K562 (cell line): ENCODE results near the gene SOS1. TPM values are rescaled to one million over a fixed set of nuclear protein-coding genes. Genes with fewer than 3 reads are reported as not detected.

Experiments used
- CTCF ChIP-seq, 3 experiments: IDR thresholded peaks in 2 of 3; conservative IDR thresholded peaks in 1 of 3; 2 replicates each; pipeline ENCODE4 v1.5.1; 2011 to 2012; ENCODE audit warnings: low read length in 3 of 3, mild to moderate bottlenecking in 3 of 3, control low read depth in 2 of 3, improper control_type of control experiment in 1 of 3, inconsistent platforms in 1 of 3, low read depth in 1 of 3, mixed read lengths in 1 of 3, moderate library complexity in 1 of 3; ENCODE audit not compliant: insufficient read depth in 2 of 3
- FIP1L1 ChIP-seq: fragments of 200-400 bp; formaldehyde crosslinking; IDR thresholded peaks from 2 replicates; pipeline ENCODE4 v1.6.1; 2018; ENCODE audit warnings: mild to moderate bottlenecking, low read depth, low read length; ENCODE audit not compliant: poor library complexity, severe bottlenecking
- SFPQ ChIP-seq: fragments of 200-400 bp; formaldehyde crosslinking; IDR thresholded peaks from 2 replicates; pipeline ENCODE4 v1.6.1; 2017; ENCODE audit warnings: mild to moderate bottlenecking, low read depth, low read length, moderate library complexity
- TAF9B ChIP-seq: fragments of 450-650 bp; IDR thresholded peaks from 2 replicates; pipeline ENCODE4 v1.6.1; 2018; ENCODE audit warnings: mild to moderate bottlenecking; ENCODE audit not compliant: partially characterized antibody
- USF1 ChIP-seq: sonication (generic); formaldehyde crosslinking; IDR thresholded peaks from 2 replicates; pipeline ENCODE4 v1.9.0; 2022; ENCODE audit warnings: mild to moderate bottlenecking, missing genetic modification reagents
- ZKSCAN3 ChIP-seq: fragments of 250-450 bp; sonication (Bioruptor Pico); IDR thresholded peaks from 2 replicates; pipeline ENCODE4 v1.4.0; 2020
- polyA plus RNA-seq, 8 experiments: library from polyadenylated mRNA; depleted of rRNA in 4 of 8; stranded (reverse) in 5 of 8; unstranded in 3 of 8; fragments of >200 nt; fragmentation: Nextera tagmentation in 2 of 8; fragmentation: Illumina TruSeq in 1 of 8; extraction: Ambion mirVana in 2 of 8; extraction: Trizol in 1 of 8; gene quantifications; 2 replicates each; pipeline versions ENCODE4 v1.2.1 to v1.2.3, GENCODE V29; 2011 to 2014; ENCODE audit warnings: inconsistent platforms in 1 of 8, missing spikeins in 1 of 8
- total RNA-seq, 7 experiments: library from RNA; depleted of rRNA in 6 of 7; stranded (reverse); fragments of >200 nt in 6 of 7; fragmentation: Illumina TruSeq in 2 of 7; extraction: Trizol in 2 of 7; gene quantifications; 2 replicates each; pipeline versions ENCODE4 v1.2.1 to v1.2.3, GENCODE V29; 2011 to 2021; ENCODE audit warnings: low replicate concordance in 1 of 7
- TF ChIP-seq, protein P1 (sequence below): sonication (generic); formaldehyde crosslinking; IDR thresholded peaks from 2 replicates; pipeline ENCODE4 v1.8.0; 2023; ENCODE audit warnings: mild to moderate bottlenecking, missing genetic modification reagents
- TF ChIP-seq, protein P2 (sequence below): fragments of 250-450 bp; sonication (Bioruptor Pico); IDR thresholded peaks from 2 replicates; pipeline ENCODE4 v1.4.0; 2020
- TF ChIP-seq, protein P3 (sequence below): fragments of 450-650 bp; formaldehyde crosslinking; IDR thresholded peaks from 2 replicates; pipeline ENCODE4 v1.4.0; 2020; ENCODE audit warnings: mild to moderate bottlenecking, moderate library complexity

SOS1 gene
- total and polyA plus RNA-seq, 9 of the 15 experiments (the other 6 are each of a cell fraction or from before 2014, with no cell fraction given) = 2.5 to 27.1 (median 16.3) TPM

DNA sequence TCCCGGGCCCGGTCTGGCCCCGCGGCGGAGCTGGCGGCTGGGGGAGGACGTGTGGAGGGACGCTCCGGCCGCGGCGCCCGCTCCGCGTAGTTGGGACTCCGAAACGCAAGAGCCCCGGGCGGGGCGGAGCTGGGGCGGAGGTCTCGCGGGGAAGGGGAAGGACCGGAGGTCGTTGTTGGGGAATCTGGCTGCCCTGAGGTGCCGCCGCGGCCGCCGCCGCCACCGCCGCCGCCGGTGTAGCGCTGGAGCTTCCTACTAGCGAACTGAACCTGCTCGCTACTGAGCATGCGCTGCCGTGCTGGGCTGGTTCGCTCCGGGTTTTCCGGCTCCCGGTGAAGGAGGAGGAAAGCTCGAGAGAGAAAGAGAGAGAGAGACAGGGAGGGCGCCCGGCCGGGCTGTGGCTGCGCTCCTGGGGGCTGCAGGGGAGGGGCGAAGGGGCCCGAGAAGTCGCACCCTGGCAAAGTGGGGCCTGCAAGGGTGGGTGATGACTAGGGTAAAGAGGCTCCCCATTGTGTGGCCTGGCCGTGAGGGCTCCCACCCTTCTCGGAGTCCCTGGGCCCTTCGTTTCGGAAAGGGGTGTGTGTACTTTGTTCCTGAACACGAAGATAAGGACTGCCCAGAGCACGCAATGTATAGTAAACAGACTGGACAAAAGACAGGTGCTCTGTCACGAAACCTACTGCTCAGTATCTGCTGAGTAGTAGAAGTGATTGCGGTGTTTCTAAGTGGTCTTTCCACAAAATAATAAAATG, at the start of gene SOS1 (continued):
- TF ChIP-seq SFPQ (no peak), CTCF (IDR thresholded peaks at IDR 0.05 in 2 of 3, conservative IDR thresholded peaks at IDR 0.05 in 1 of 3; ENCODE audit: insufficient read depth in 2 of 3, low read depth in 1 of 3, low read length in 3 of 3) (0 out of 6 replicates have a peak, but pooled peaks of 1 of the 3 experiments have one; percentile 1), FIP1L1 (peak; percentile 71), ZKSCAN3 (CRISPR knock-in tag) (no peak), TAF9B (peak; percentile 74), USF1 (CRISPR knock-in tag) (no peak)
- TF ChIP-seq, protein P1, sequence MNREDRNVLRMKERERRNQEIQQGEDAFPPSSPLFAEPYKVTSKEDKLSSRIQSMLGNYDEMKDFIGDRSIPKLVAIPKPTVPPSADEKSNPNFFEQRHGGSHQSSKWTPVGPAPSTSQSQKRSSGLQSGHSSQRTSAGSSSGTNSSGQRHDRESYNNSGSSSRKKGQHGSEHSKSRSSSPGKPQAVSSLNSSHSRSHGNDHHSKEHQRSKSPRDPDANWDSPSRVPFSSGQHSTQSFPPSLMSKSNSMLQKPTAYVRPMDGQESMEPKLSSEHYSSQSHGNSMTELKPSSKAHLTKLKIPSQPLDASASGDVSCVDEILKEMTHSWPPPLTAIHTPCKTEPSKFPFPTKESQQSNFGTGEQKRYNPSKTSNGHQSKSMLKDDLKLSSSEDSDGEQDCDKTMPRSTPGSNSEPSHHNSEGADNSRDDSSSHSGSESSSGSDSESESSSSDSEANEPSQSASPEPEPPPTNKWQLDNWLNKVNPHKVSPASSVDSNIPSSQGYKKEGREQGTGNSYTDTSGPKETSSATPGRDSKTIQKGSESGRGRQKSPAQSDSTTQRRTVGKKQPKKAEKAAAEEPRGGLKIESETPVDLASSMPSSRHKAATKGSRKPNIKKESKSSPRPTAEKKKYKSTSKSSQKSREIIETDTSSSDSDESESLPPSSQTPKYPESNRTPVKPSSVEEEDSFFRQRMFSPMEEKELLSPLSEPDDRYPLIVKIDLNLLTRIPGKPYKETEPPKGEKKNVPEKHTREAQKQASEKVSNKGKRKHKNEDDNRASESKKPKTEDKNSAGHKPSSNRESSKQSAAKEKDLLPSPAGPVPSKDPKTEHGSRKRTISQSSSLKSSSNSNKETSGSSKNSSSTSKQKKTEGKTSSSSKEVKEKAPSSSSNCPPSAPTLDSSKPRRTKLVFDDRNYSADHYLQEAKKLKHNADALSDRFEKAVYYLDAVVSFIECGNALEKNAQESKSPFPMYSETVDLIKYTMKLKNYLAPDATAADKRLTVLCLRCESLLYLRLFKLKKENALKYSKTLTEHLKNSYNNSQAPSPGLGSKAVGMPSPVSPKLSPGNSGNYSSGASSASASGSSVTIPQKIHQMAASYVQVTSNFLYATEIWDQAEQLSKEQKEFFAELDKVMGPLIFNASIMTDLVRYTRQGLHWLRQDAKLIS = peak; percentile 69; the same call in 1 of the 2 replicates
- TF ChIP-seq, protein P2, sequence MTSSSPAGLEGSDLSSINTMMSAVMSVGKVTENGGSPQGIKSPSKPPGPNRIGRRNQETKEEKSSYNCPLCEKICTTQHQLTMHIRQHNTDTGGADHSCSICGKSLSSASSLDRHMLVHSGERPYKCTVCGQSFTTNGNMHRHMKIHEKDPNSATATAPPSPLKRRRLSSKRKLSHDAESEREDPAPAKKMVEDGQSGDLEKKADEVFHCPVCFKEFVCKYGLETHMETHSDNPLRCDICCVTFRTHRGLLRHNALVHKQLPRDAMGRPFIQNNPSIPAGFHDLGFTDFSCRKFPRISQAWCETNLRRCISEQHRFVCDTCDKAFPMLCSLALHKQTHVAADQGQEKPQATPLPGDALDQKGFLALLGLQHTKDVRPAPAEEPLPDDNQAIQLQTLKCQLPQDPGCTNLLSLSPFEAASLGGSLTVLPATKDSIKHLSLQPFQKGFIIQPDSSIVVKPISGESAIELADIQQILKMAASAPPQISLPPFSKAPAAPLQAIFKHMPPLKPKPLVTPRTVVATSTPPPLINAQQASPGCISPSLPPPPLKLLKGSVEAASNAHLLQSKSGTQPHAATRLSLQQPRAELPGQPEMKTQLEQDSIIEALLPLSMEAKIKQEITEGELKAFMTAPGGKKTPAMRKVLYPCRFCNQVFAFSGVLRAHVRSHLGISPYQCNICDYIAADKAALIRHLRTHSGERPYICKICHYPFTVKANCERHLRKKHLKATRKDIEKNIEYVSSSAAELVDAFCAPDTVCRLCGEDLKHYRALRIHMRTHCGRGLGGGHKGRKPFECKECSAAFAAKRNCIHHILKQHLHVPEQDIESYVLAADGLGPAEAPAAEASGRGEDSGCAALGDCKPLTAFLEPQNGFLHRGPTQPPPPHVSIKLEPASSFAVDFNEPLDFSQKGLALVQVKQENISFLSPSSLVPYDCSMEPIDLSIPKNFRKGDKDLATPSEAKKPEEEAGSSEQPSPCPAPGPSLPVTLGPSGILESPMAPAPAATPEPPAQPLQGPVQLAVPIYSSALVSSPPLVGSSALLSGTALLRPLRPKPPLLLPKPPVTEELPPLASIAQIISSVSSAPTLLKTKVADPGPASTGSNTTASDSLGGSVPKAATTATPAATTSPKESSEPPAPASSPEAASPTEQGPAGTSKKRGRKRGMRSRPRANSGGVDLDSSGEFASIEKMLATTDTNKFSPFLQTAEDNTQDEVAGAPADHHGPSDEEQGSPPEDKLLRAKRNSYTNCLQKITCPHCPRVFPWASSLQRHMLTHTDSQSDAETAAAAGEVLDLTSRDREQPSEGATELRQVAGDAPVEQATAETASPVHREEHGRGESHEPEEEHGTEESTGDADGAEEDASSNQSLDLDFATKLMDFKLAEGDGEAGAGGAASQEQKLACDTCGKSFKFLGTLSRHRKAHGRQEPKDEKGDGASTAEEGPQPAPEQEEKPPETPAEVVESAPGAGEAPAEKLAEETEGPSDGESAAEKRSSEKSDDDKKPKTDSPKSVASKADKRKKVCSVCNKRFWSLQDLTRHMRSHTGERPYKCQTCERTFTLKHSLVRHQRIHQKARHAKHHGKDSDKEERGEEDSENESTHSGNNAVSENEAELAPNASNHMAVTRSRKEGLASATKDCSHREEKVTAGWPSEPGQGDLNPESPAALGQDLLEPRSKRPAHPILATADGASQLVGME (CRISPR knock-in tag) = no peak
- TF ChIP-seq, protein P3, sequence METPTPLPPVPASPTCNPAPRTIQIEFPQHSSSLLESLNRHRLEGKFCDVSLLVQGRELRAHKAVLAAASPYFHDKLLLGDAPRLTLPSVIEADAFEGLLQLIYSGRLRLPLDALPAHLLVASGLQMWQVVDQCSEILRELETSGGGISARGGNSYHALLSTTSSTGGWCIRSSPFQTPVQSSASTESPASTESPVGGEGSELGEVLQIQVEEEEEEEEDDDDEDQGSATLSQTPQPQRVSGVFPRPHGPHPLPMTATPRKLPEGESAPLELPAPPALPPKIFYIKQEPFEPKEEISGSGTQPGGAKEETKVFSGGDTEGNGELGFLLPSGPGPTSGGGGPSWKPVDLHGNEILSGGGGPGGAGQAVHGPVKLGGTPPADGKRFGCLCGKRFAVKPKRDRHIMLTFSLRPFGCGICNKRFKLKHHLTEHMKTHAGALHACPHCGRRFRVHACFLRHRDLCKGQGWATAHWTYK (CRISPR knock-in tag) = no peak
